ENCODE data around the gene MYLK2.

MYLK2 gene

GRCh38 chr20:31844737-31845299, 25.7 kb downstream of the MYLK2 start:
- Histone ChIP-seq H3K27ac (ENCODE audit: low read length) (no peak overlapping the region), H3K9ac (ENCODE audit: low read length in 2 of 2) (no peak overlapping the region), H3K4me3 (ENCODE audit: low read length in 2 of 2) (peak overlapping the region in 1 of 2 donors; percentile 55), H3K4me1 (ENCODE audit: control insufficient read depth, insufficient read depth, low read length) (peaks cover 26% of the 10 kb centered on the region), H3K36me3 (ENCODE audit: control insufficient read depth in 2 of 2, insufficient read depth in 2 of 2, low read length in 2 of 2) (no peaks in the 10 kb centered on the region), H3K27me3 (ENCODE audit: control insufficient read depth in 1 of 2, insufficient read depth in 2 of 2, low read length in 2 of 2) (peaks cover 10 to 14% of the 10 kb centered on the region in 2 donors), H3K9me3 (ENCODE audit: control insufficient read depth in 2 of 2, low read length in 2 of 2) (no peaks in the 10 kb centered on the region)

- Histone ChIP-seq H3K27ac (ENCODE audit: low read length) (no peak within 1 kb of the TSS), H3K36me3 (ENCODE audit: control insufficient read depth in 2 of 2, insufficient read depth in 2 of 2, low read length in 2 of 2) (no peaks in the 10 kb centered on the region), H3K9me3 (ENCODE audit: control insufficient read depth in 2 of 2, low read length in 2 of 2) (no peaks in the 10 kb centered on the region), H3K4me3 (ENCODE audit: low read length in 2 of 2) (peak within 1 kb of the TSS in 1 of 2 donors; percentile 55), H3K9ac (ENCODE audit: low read length in 2 of 2) (peak within 1 kb of the TSS in 1 of 2 donors; percentile 27), H3K27me3 (ENCODE audit: control insufficient read depth in 1 of 2, insufficient read depth in 2 of 2, low read length in 2 of 2) (peaks cover 10 to 17% of the 10 kb centered on the region in 2 donors), H3K4me1 (ENCODE audit: control insufficient read depth, insufficient read depth, low read length) (peaks cover 26% of the 10 kb centered on the region)
These were observed 26.2 kb downstream of the MYLK2 start, which contains the start of gene FOXS1 for GRCh38 chr20:31845300-31845863. FOXS1 (minus strand) TSS chr20:31845604; CDS start chr20:31845542, 62 bp downstream.

DNA sequence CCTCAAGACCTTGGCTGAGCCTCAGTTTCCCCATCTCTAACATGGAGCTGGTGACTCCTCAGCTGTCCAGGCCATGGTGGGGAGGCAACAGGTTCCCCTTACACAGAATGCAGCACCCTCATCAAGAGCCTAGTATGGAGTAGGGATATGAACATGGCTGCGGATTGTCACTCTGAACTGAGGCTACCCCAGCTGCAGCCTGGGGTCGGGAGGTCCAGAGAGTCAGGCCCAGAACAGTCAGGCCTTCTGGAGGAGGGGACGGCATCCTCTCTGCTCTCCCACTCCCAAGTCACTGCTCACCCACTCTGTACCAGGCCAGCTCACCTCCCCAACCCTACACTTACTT, 27.6 kb downstream of the MYLK2 start:
- Histone ChIP-seq H3K4me3 (ENCODE audit: low read length in 2 of 2) (no peak overlapping the region), H3K27me3 (ENCODE audit: control insufficient read depth in 1 of 2, insufficient read depth in 2 of 2, low read length in 2 of 2) (peaks cover 17 to 27% of the 10 kb centered on the region in 2 donors), H3K27ac (ENCODE audit: low read length) (no peak overlapping the region), H3K36me3 (ENCODE audit: control insufficient read depth in 2 of 2, insufficient read depth in 2 of 2, low read length in 2 of 2) (no peaks in the 10 kb centered on the region), H3K4me1 (ENCODE audit: control insufficient read depth, insufficient read depth, low read length) (peaks cover 19% of the 10 kb centered on the region), H3K9ac (ENCODE audit: low read length in 2 of 2) (no peak overlapping the region), H3K9me3 (ENCODE audit: control insufficient read depth in 2 of 2, low read length in 2 of 2) (no peaks in the 10 kb centered on the region)

DNA sequence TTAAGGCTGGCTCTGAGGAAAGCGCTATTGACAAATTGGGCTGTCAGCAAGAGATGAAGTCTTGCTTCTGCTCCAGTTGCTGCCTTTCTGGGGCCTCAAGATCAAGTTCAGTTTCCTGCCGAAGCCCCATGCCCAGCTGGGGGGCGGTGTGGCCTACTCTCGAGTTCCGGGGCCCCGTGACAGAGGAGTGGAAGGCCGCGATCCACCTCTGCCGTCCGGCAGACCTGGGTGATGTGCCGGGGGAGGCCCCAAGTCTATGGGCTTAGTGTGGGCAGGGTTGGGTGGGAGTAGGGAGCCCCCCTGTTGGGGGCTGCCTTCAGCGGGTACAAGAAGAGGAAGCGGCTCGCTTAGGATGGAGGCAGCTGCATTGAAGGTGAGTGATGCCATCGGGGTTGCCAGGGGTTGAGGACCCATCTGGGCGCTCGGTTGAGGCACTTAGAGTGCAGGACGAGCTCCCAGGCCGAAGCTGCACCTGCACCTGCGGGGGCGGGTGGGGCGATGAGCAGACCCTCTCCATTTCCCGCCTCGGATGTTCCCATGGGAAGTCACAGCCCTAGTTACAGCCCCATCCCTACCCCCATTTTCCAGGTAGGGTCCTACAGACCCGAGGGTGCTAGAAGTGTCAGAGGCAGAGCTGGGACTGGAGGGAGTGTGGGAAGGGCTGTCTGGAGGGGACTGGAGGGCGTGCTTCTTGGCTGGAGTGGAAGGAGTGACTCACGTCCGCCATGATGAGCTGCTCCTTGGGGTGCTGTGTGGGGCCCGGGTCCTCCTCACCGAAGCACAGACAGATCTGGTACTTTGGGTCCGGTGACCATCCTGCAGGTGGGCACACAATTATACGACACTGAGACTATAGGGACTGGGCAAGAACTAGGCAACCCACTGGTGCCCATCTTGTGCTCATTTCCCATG, 29.2 kb downstream of the MYLK2 start:
- Histone ChIP-seq H3K9me3 (ENCODE audit: control insufficient read depth in 2 of 2, low read length in 2 of 2) (no peaks in the 10 kb centered on the region), H3K36me3 (ENCODE audit: control insufficient read depth in 2 of 2, insufficient read depth in 2 of 2, low read length in 2 of 2) (no peaks in the 10 kb centered on the region), H3K27ac (ENCODE audit: low read length) (no peak overlapping the region), H3K4me1 (ENCODE audit: control insufficient read depth, insufficient read depth, low read length) (peaks cover 9% of the 10 kb centered on the region), H3K27me3 (ENCODE audit: control insufficient read depth in 1 of 2, insufficient read depth in 2 of 2, low read length in 2 of 2) (peaks cover 20 to 27% of the 10 kb centered on the region in 2 donors), H3K9ac (ENCODE audit: low read length in 2 of 2) (no peak overlapping the region), H3K4me3 (ENCODE audit: low read length in 2 of 2) (no peak overlapping the region)

DNA sequence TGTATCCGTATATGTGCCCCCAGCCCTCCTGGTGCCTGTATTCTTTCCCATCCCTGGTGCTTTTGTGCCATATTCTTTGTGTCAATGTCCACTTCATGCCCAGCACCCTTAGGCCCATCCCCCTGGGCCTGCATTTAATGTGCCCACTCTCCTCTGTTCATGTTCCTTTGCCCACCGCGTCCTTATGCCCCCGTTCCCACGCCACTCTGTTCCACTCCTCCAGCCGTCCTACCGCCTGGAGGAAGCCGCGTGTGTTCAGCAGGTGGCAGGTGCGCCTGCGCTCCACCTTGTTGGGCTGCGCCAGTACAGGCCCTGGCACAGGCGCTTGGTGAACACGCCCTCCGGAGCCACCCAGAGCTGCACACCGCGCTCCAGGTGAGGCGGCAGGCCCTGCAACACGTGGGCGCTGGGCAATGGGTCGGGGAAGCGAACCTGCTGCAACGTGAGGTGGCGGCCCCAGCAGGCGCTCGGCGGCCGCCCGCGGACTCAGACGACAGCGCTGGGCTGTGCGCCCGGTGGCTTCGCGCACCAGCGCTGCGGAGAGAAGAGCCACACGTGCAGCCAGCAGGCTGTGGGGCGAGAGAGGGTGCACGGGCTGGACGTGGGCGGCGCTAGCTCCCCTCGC, 30.3 kb downstream of the MYLK2 start:
- H3K4me3 ChIP-seq (ENCODE audit: low read length in 2 of 2): no peak overlapping the region

GRCh38 chr20:31851240-31851955, 32.2 kb downstream of the MYLK2 start:
- no peaks in the 10 kb centered on the region for H3K36me3 ChIP-seq (ENCODE audit: control insufficient read depth in 2 of 2, insufficient read depth in 2 of 2, low read length in 2 of 2)
- peaks cover 33 to 35% of the 10 kb centered on the region in 2 donors for H3K27me3 ChIP-seq (ENCODE audit: control insufficient read depth in 1 of 2, insufficient read depth in 2 of 2, low read length in 2 of 2)
- H3K4me1 ChIP-seq (ENCODE audit: control insufficient read depth, insufficient read depth, low read length): no peaks in the 10 kb centered on the region
- no peak overlapping the region for H3K9ac ChIP-seq (ENCODE audit: low read length in 2 of 2)
- H3K4me3 ChIP-seq (ENCODE audit: low read length in 2 of 2): no peak overlapping the region
- no peak overlapping the region for H3K27ac ChIP-seq (ENCODE audit: low read length)
- H3K9me3 ChIP-seq (ENCODE audit: control insufficient read depth in 2 of 2, low read length in 2 of 2): no peaks in the 10 kb centered on the region

More for the DNA sequence above, 30.3 kb downstream of the MYLK2 start:
- Histone ChIP-seq H3K36me3 (ENCODE audit: control insufficient read depth in 2 of 2, insufficient read depth in 2 of 2, low read length in 2 of 2) (no peaks in the 10 kb centered on the region), H3K27ac (ENCODE audit: low read length) (no peak overlapping the region), H3K9ac (ENCODE audit: low read length in 2 of 2) (no peak overlapping the region), H3K27me3 (ENCODE audit: control insufficient read depth in 1 of 2, insufficient read depth in 2 of 2, low read length in 2 of 2) (peaks cover 24 to 28% of the 10 kb centered on the region in 2 donors), H3K4me1 (ENCODE audit: control insufficient read depth, insufficient read depth, low read length) (peaks cover 4% of the 10 kb centered on the region), H3K9me3 (ENCODE audit: control insufficient read depth in 2 of 2, low read length in 2 of 2) (no peaks in the 10 kb centered on the region)

- Histone ChIP-seq H3K4me1 (ENCODE audit: control insufficient read depth, insufficient read depth, low read length) (no peaks in the 10 kb centered on the region), H3K4me3 (ENCODE audit: low read length in 2 of 2) (no peak overlapping the region), H3K9ac (ENCODE audit: low read length in 2 of 2) (no peak overlapping the region), H3K36me3 (ENCODE audit: control insufficient read depth in 2 of 2, insufficient read depth in 2 of 2, low read length in 2 of 2) (no peaks in the 10 kb centered on the region), H3K9me3 (ENCODE audit: control insufficient read depth in 2 of 2, low read length in 2 of 2) (no peaks in the 10 kb centered on the region), H3K27ac (ENCODE audit: low read length) (no peak overlapping the region), H3K27me3 (ENCODE audit: control insufficient read depth in 1 of 2, insufficient read depth in 2 of 2, low read length in 2 of 2) (peaks cover 43 to 47% of the 10 kb centered on the region in 2 donors)
These were observed 34.3 kb downstream of the MYLK2 start for GRCh38 chr20:31853481-31853880.

DNA sequence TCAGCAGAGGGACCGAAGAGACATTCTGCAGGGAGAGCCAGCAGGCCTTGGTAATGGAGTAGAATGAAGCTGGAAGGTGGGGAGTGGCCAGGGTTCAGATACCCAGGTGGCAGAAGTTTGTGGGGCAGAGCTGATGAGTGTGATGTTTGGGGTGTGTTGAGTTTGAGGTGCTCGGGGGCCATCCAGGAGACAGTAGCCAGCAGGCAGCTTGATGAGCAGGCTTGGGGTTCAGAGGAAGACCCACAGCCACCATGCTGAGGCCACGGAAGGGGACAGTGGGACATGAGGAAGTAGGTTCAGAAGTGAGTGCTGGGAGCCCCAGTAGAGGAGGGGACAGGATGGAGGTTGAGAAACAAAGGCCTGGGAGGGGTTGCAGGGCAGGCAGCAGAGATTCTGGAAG, 37.4 kb downstream of the MYLK2 start:
- H3K27me3 ChIP-seq (ENCODE audit: control insufficient read depth in 1 of 2, insufficient read depth in 2 of 2, low read length in 2 of 2): peaks cover 48 to 49% of the 10 kb centered on the region in 2 donors
- H3K4me1 ChIP-seq (ENCODE audit: control insufficient read depth, insufficient read depth, low read length): peaks cover 11% of the 10 kb centered on the region
- no peak overlapping the region for H3K9ac ChIP-seq (ENCODE audit: low read length in 2 of 2)
- H3K27ac ChIP-seq (ENCODE audit: low read length): no peak overlapping the region
- no peaks in the 10 kb centered on the region for H3K9me3 ChIP-seq (ENCODE audit: control insufficient read depth in 2 of 2, low read length in 2 of 2)
- no peak overlapping the region for H3K4me3 ChIP-seq (ENCODE audit: low read length in 2 of 2)
- H3K36me3 ChIP-seq (ENCODE audit: control insufficient read depth in 2 of 2, insufficient read depth in 2 of 2, low read length in 2 of 2): no peaks in the 10 kb centered on the region

DNA sequence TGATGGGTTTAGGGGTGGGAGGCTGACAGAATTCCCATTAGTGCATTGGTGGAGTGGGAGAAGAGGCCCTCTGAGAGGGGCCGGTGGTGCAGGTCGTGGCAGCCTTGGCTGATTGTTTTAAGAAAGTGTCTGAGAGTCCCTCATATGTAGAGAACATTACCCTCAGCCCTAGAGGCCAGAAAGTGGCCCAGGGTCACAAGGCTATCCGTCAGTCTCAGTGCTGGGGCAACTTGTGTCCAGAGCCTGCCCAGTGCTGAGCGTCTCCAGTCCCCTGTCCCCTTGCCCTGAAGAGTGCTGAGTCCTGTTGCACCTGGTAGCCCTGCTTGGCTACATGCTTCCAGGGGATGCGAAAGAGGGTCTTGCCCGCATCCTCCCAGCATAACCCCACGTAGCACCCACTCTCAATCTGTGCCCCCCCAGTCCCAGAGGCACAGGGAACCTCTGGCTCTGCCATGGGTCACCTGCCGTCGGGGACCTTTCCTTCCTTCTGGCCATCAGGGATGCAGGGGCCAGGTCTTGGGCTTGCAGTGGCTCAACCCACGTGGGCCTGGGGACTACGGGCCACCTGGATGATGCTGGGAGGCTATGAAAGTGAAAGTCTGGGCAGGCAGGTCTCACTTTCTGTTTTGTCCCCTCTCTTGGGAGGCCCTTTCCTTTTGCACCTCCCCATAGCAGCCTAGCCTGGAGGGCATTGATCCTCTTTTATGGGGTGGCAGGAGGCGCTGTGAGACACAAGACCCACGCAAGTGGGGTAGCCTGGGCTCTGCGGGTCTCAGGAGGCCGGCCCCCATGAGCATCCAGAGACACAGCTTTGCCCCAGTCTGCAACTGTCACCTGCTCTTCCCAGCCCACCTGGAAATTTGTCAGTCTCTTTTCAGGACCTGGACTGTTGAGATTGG, 39.0 kb downstream of the MYLK2 start:
- no peaks in the 10 kb centered on the region for H3K36me3 ChIP-seq (ENCODE audit: control insufficient read depth in 2 of 2, insufficient read depth in 2 of 2, low read length in 2 of 2)
- H3K4me1 ChIP-seq (ENCODE audit: control insufficient read depth, insufficient read depth, low read length): peaks cover 11% of the 10 kb centered on the region
- H3K9me3 ChIP-seq (ENCODE audit: control insufficient read depth in 2 of 2, low read length in 2 of 2): no peaks in the 10 kb centered on the region
- H3K9ac ChIP-seq (ENCODE audit: low read length in 2 of 2): no peak overlapping the region
- peaks cover 48 to 50% of the 10 kb centered on the region in 2 donors for H3K27me3 ChIP-seq (ENCODE audit: control insufficient read depth in 1 of 2, insufficient read depth in 2 of 2, low read length in 2 of 2)
- H3K4me3 ChIP-seq (ENCODE audit: low read length in 2 of 2): no peak overlapping the region
- H3K27ac ChIP-seq (ENCODE audit: low read length): no peak overlapping the region
